Loucy (cell line): ENCODE measurements around the gene SV2A.
A peak's percentile ranks its signal among the peaks of the same experiment; 100 is the strongest.

Experiments used
- H2AFZ ChIP-seq: fragments of 200-600 bp; sonication (generic); 2 replicates; pipeline ENCODE4 v1.6.0; 2016; ENCODE audit warnings: antibody characterized with exemption, mild to moderate bottlenecking, low read length, moderate library complexity
- H3F3A ChIP-seq: fragments of 200-600 bp; 2 replicates; pipeline ENCODE4 v1.6.0; 2016; ENCODE audit warnings: antibody characterized with exemption, low read depth, mild to moderate bottlenecking
- H3K27me3 ChIP-seq: fragments of 200-600 bp; sonication (generic); 2 replicates; pipeline ENCODE4 v1.6.1; 2014; ENCODE audit warnings: low read length, mild to moderate bottlenecking; ENCODE audit not compliant: insufficient read depth, poor library complexity, severe bottlenecking
- H3K36me3 ChIP-seq: fragments of 200-600 bp; sonication (generic); 2 replicates; pipeline ENCODE4 v1.6.1; 2016; ENCODE audit warnings: low read length; ENCODE audit not compliant: insufficient read depth
- H3K4me1 ChIP-seq: fragments of 200-600 bp; sonication (generic); 2 replicates; pipeline ENCODE4 v1.5.1; 2014; ENCODE audit warnings: low read length, mild to moderate bottlenecking; ENCODE audit not compliant: insufficient read depth, poor library complexity, severe bottlenecking
- H3K4me2 ChIP-seq: fragments of 200-600 bp; sonication (generic); 2 replicates; pipeline ENCODE4 v1.6.0; 2014; ENCODE audit warnings: antibody characterized with exemption, low read length, low read depth, mild to moderate bottlenecking; ENCODE audit not compliant: poor library complexity, severe bottlenecking
- H3K4me3 ChIP-seq: fragments of 200-600 bp; sonication (generic); 2 replicates; pipeline ENCODE4 v1.5.1; 2014; ENCODE audit warnings: low read length, mild to moderate bottlenecking, mixed read lengths; ENCODE audit not compliant: poor library complexity, severe bottlenecking
- H3K79me2 ChIP-seq: fragments of 200-600 bp; sonication (generic); 2 replicates; pipeline ENCODE4 v1.6.1; 2014; ENCODE audit warnings: low read length; ENCODE audit not compliant: insufficient read depth
- H3K9ac ChIP-seq: fragments of 200-600 bp; sonication (generic); 2 replicates; pipeline ENCODE4 v1.6.0; 2014; ENCODE audit warnings: mild to moderate bottlenecking, low read depth, low read length, moderate library complexity; ENCODE audit not compliant: poor library complexity, severe bottlenecking
- H3K9me2 ChIP-seq: fragments of 200-600 bp; sonication (generic); replicated peaks from 2 replicates; pipeline ENCODE4 v1.6.1; 2016; ENCODE audit warnings: low read depth, low read length, mixed read lengths
- H3K9me3 ChIP-seq: fragments of 200-600 bp; sonication (generic); 2 replicates; pipeline ENCODE4 v1.6.1; 2014; ENCODE audit warnings: mild to moderate bottlenecking, antibody characterized with exemption, low read length, low read depth; ENCODE audit not compliant: insufficient read depth
- H4K20me1 ChIP-seq: fragments of 200-600 bp; sonication (generic); 2 replicates; pipeline ENCODE4 v1.6.0; 2014; ENCODE audit warnings: antibody characterized with exemption, low read length, mild to moderate bottlenecking; ENCODE audit not compliant: insufficient read depth, poor library complexity, severe bottlenecking
- EZH2phosphoT487 ChIP-seq: fragments of 200-600 bp; IDR thresholded peaks from 2 replicates; pipeline ENCODE4 v1.6.1; 2018; ENCODE audit warnings: antibody characterized with exemption, mild to moderate bottlenecking, moderate library complexity, borderline replicate concordance
- TF ChIP-seq, protein P1 (sequence below): fragments of 200-600 bp; sonication (generic); conservative IDR thresholded peaks from 2 replicates; pipeline ENCODE4 v1.5.1; 2014; ENCODE audit warnings: mild to moderate bottlenecking, antibody characterized with exemption, low read length

The SV2A gene, protein sequence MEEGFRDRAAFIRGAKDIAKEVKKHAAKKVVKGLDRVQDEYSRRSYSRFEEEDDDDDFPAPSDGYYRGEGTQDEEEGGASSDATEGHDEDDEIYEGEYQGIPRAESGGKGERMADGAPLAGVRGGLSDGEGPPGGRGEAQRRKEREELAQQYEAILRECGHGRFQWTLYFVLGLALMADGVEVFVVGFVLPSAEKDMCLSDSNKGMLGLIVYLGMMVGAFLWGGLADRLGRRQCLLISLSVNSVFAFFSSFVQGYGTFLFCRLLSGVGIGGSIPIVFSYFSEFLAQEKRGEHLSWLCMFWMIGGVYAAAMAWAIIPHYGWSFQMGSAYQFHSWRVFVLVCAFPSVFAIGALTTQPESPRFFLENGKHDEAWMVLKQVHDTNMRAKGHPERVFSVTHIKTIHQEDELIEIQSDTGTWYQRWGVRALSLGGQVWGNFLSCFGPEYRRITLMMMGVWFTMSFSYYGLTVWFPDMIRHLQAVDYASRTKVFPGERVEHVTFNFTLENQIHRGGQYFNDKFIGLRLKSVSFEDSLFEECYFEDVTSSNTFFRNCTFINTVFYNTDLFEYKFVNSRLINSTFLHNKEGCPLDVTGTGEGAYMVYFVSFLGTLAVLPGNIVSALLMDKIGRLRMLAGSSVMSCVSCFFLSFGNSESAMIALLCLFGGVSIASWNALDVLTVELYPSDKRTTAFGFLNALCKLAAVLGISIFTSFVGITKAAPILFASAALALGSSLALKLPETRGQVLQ

DNA sequence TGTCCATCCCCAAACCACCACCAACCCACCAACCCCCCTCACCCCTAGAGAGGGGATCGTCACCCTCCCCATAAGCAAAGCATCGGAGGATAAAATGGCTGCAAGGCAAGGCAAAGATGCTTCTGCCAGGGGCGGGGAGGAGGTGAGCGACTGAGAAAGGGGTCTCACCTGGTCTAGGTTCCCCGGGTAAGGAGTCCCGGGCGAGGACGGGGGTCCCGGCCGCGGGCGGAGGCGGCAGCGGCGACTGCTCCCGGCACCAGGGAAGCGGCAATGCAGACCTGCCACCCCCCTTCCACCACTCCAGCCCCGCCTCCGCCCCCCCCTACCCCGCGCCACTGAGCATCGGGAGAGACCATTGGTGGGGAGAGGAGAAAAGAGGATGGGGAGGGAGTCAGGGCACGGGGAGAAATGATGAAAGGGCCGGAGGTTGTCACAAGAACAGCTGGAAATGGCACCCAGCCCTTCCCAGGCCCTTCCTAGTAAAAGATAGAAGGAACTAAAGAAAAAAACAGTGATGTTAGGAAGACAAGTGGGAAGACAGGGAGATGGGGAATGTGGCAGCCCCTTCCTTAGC lies at the start of gene SV2A:
Gene SV2A (minus strand): TSS at position 274 of the 574 bp plus-strand sequence. CDS start 4,004 bp downstream, outside the sequence.
- H3K36me3 ChIP-seq, result peaks cover 13% of the 10 kb centered on the region; the same call in 1 of the 2 replicates
- TF ChIP-seq EZH2phosphoT487, result no peak
- TF ChIP-seq, protein P1, sequence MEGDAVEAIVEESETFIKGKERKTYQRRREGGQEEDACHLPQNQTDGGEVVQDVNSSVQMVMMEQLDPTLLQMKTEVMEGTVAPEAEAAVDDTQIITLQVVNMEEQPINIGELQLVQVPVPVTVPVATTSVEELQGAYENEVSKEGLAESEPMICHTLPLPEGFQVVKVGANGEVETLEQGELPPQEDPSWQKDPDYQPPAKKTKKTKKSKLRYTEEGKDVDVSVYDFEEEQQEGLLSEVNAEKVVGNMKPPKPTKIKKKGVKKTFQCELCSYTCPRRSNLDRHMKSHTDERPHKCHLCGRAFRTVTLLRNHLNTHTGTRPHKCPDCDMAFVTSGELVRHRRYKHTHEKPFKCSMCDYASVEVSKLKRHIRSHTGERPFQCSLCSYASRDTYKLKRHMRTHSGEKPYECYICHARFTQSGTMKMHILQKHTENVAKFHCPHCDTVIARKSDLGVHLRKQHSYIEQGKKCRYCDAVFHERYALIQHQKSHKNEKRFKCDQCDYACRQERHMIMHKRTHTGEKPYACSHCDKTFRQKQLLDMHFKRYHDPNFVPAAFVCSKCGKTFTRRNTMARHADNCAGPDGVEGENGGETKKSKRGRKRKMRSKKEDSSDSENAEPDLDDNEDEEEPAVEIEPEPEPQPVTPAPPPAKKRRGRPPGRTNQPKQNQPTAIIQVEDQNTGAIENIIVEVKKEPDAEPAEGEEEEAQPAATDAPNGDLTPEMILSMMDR, result no peak
- no peaks in the 10 kb centered on the region for H3F3A ChIP-seq
- H3K27me3 ChIP-seq, result no peaks in the 10 kb centered on the region
- H3K4me1 ChIP-seq, result peaks cover 50% of the 10 kb centered on the region
- peak within 1 kb of the TSS; percentile 91 for H3K9ac ChIP-seq
- peak within 1 kb of the TSS; percentile 91 for H2AFZ ChIP-seq
- peak within 1 kb of the TSS; percentile 89 for H3K4me2 ChIP-seq
- H3K79me2 ChIP-seq, result peaks cover 56% of the 10 kb centered on the region
- no peaks in the 10 kb centered on the region for H3K9me2 ChIP-seq
- peaks cover 29% of the 10 kb centered on the region for H4K20me1 ChIP-seq
- peak within 1 kb of the TSS; percentile 93 for H3K4me3 ChIP-seq
- H3K9me3 ChIP-seq, result no peaks in the 10 kb centered on the region

DNA sequence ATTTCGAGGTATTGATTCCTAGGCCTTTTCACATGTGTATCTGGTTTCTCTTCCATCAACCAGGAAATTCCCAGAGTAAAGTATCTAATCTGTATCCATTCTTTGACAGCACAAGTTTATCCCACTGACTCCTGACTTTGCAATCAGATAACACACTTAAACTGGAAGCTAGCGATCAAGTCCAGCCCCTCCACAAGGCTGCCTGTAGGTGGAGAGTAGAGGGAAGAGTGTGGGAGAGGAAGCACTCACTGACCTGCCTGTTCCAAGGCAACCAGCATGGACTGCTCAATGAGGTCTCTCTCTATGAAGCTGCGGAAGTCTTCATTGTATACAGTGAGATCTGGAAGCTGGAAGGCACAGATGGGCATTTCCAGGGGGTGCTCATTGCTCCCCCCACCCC lies 49.4 kb upstream of the SV2A start:
- Histone ChIP-seq H4K20me1 (no peaks in the 10 kb centered on the region), H3K4me1 (peaks cover 8% of the 10 kb centered on the region), H3K4me3 (no peak overlapping the region), H3K9me2 (no peaks in the 10 kb centered on the region), H3K27me3 (no peaks in the 10 kb centered on the region), H2AFZ (no peak overlapping the region), H3F3A (no peaks in the 10 kb centered on the region), H3K9ac (no peak overlapping the region), H3K4me2 (no peak overlapping the region), H3K36me3 (peaks cover 22% of the 10 kb centered on the region; the same call in 1 of the 2 replicates), H3K9me3 (no peaks in the 10 kb centered on the region), H3K79me2 (no peaks in the 10 kb centered on the region)
- TF ChIP-seq, protein P1, result no peak
- no peak for TF ChIP-seq EZH2phosphoT487

DNA sequence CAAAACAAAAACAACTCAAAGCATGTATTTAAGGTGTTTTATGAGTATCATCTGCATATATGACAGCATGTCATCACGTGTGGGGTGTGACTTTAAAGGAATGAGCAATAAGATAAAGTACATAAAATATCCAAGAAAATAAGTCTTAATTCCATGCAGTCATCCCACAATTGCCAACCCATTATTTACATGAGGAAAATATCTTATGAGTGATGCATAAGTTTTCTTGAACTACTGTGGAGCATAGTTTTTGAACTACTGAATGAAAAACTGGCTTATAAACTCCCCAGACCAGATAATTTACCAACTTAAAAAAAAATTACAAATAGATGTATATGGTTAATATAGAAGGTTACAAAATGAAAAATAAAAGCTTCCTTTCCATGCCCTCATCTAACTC lies 48.8 kb upstream of the SV2A start:
- no peaks in the 10 kb centered on the region for H4K20me1 ChIP-seq
- H3F3A ChIP-seq, result no peaks in the 10 kb centered on the region
- H3K9ac ChIP-seq, result no peak overlapping the region
- no peaks in the 10 kb centered on the region for H3K27me3 ChIP-seq
- H3K4me1 ChIP-seq, result peaks cover 8% of the 10 kb centered on the region
- no peaks in the 10 kb centered on the region for H3K79me2 ChIP-seq
- peaks cover 22% of the 10 kb centered on the region; the same call in 1 of the 2 replicates for H3K36me3 ChIP-seq
- H3K4me2 ChIP-seq, result no peak overlapping the region
- no peak overlapping the region for H2AFZ ChIP-seq
- H3K9me3 ChIP-seq, result no peaks in the 10 kb centered on the region
- no peak overlapping the region for H3K4me3 ChIP-seq
- no peak for TF ChIP-seq EZH2phosphoT487
- TF ChIP-seq, protein P1, result no peak
- no peaks in the 10 kb centered on the region for H3K9me2 ChIP-seq
